ENCODE measurements around the gene STK25.
"Not testable (repeated sequence)": the region's sequence is repeated elsewhere in the genome, so short reads cannot be mapped to it uniquely, and the experiment has no call there.

The STK25 gene

GRCh38 chr2:241514986-241515737, 6.8 kb upstream of the STK25 start:
- Histone ChIP-seq H3K27ac (peak overlapping the region in 1 of 21 experiments; percentile 27), H3K4me3 (no peak overlapping the region)

- no peak overlapping the region for H3K27ac ChIP-seq
- H3K4me3 ChIP-seq: no peak overlapping the region
Measured at GRCh38 chr2:241514553-241514952, 6.2 kb upstream of the STK25 start.

DNA sequence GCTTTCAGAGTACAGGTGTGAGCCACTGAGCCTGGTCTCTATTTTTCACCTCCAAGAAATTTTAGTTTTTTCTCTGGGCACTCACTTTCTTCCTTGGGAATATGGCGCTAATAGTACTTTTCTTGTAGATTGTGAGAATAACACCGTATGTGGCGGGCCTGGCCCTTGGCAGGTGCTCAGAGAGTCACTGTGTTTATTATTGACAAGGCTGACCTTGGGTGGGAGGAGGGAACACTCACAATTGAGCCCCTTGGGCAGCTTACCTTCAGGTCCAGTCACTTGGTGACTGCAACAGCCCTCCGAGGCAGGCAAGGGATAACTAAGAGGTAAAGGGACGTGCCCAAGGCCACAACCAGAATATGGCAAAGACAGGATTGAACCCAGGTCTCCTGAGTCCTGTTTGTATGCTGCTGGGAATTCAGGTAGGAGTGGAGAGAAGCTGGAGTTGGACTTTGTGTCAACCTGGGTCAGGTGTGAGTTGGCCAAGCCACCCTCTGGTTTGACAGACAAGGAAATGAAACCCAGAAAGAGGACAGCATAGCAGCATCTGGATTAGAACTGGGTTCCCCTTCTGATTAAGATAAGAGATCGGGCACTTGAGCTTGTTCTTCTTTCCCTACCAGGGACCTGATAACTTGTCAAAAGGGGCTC, 2.8 kb upstream of the STK25 start:
- no peak overlapping the region for H3K4me3 ChIP-seq
- no peak overlapping the region for H3K27ac ChIP-seq

DNA sequence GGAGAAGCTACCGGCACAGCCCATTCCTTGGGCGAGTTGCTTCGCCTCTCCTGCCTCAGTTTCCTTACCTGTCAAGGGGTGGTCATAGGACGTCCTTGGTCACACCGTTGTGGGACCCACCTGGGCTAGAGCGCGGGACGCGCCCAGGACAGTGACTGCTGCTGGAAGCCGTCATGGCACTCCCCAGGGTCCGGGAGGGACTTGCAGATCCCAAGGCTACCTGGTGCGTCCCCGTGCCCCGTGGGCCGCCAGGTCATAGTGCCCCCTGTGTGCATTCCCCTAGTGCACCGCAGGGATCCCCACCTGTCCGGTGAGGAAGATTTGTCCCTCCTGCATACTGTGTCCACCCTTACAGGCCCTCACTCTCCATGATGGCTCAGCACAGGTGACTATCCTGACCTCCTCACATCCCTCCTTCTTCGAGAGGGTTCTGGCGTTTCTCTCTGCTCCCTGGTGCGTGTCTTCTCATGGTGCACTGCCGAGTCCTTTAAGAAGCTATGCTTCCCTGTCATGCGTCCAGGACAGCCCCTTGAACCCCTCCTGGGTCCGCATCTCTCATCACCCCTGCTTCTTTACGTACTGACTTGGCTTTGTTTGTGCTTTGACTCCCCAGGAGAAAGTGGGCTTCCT, 886 bp upstream of the STK25 start:
- Histone ChIP-seq H3K27ac (peak overlapping the region; percentile 65 to 97 (median 91)), H3K4me3 (peak overlapping the region; percentile 63 to 99 (median 90))

GRCh38 chr2:241507430-241508239, 749 bp downstream of the STK25 start:
- Histone ChIP-seq H3K4me3 (peak overlapping the region; percentile 63 to 99 (median 90)), H3K27ac (peak overlapping the region; percentile 68 to 97 (median 92))

DNA sequence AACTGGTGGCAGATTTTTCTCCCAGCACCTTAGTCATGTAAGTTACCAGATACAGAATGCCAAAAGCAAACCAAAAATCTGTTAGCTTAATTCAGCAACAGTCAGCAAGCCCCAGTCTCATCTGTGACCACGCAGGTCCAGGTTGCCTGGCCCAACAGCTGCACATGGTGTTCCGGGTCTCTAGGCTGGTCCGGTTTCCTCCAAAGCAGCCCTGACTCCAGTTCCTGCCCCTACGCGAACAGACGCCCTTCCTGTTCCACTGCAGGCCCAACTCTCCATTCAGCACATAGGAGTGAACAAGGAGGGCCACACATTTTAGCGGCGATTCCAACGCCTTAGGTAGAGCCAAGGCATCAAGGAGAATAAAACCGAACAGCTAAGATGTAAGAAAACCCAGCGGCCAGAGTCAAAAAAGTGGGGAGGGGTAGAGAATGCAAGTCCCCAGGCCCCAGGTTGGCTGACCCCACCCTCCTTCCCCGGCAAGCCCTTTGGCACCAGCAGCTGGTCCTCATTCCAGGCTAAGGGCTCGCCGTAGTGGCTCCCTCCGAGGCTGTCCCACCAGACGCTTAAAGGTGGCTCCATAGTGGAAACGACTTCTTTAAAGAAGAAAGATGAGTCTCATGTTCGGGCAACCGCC, 1.5 kb downstream of the STK25 start:
- H3K27ac ChIP-seq: peak overlapping the region in 12 of 21 experiments; percentile 80 to 97 (median 94)
- peak overlapping the region; percentile 63 to 99 (median 90) for H3K4me3 ChIP-seq

DNA sequence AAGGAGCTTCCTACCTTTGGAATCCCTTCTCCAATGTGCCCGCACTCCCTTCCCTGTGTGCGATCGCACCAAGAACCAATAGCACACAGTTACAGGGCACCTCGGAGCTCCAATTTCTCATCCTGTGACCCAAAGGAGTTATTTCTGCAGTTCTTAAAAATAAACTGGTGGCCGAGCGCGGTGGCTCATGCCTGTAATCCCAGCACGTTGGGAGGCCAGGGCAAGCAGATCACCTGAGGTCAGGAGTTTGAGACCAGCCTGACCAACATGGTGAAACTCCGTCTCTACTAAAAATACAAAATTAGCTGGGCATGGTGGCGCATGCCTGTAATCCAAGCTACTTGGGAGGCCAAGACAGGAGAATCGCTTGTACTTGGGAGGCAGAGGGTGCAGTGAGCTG, 2.1 kb downstream of the STK25 start:
- not testable (repeated sequence) for H3K27ac ChIP-seq, H3K4me3 ChIP-seq

GRCh38 chr2:241505781-241506201, 2.6 kb downstream of the STK25 start:
- Histone ChIP-seq H3K4me3 (no peak overlapping the region), H3K27ac (no peak overlapping the region)

- H3K4me3 ChIP-seq: no peak overlapping the region
- H3K27ac ChIP-seq: no peak overlapping the region
Measured at GRCh38 chr2:241505086-241505780, 3.2 kb downstream of the STK25 start.

DNA sequence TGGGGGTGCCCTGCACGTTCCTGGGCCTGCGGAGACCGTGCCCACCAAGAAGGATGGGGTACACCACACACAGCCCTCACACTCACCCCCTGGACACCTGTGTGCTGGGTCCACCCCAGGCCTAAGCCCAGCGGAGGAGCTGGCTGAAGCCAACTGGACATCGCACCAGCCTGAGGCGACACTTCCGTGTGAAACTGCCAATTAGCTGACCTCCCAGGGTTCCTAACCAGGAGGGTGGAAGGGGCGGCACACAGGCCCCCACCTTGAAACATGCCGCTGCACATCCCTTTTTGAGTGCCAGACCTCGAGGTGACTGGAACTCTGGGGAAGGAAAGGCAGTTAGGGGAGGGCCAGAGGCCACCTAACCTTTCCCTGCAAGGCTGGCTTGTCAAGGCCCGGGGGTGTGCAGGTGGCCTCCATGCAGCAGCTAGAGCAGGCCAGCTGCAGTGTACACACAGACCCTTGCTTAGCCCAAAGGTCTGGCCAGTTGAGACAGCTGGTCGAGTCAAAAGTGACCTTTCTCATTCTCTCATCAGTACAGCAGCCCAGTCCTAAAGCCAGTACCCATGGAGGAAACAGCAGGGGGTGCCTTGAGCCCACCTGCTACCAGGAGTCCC, 4.5 kb downstream of the STK25 start:
- Histone ChIP-seq H3K4me3 (no peak overlapping the region), H3K27ac (no peak overlapping the region)

- H3K27ac ChIP-seq: no peak overlapping the region
- H3K4me3 ChIP-seq: no peak overlapping the region
Measured at GRCh38 chr2:241502281-241502680, 6.1 kb downstream of the STK25 start.

DNA sequence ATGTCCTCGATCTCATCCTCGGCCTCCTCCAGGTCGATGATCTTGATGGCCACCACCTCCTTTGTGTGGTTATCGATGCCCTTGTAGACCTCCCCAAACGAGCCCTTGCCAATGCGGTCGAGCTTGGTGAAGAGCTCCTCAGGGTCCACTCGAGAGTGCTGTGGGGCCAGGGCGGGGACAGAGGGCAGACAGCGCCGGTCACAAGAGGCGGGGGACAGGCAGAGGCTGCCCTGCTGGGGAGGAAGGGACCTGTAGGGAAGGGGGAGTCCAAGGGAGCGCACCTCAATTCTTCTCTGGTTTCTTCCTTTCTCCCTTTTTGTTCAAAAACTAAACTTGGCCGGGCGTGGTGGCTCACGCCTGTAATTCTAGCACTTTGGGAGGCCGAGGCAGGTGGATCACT, 6.8 kb downstream of the STK25 start:
- Histone ChIP-seq H3K27ac (no peak overlapping the region), H3K4me3 (no peak overlapping the region)

GRCh38 chr2:241501099-241501541, 7.3 kb downstream of the STK25 start:
- no peak overlapping the region for H3K4me3 ChIP-seq
- H3K27ac ChIP-seq: no peak overlapping the region

- Histone ChIP-seq H3K27ac (no peak overlapping the region), H3K4me3 (no peak overlapping the region)
Measured at GRCh38 chr2:241500431-241500975, 7.9 kb downstream of the STK25 start.

DNA sequence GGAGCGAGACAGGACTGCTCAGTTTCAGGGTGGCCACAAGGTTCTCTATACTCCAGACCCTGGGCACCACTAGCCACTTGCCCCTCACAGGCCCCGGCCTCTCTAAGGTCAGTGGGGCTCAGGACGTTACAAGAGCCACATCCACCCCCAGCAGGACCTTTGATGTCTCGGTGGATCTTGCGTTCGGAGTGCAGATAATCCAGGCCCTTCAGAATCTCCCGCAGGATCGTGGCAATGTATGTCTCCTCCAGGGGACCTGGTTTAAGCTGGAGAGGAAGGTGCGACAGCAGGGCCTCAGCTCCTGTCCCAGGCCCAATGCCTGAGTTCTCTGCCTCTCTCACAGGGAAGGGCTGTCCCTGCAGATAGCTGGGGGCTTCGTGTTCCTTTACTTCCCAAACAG, 8.4 kb downstream of the STK25 start:
- Histone ChIP-seq H3K27ac (no peak overlapping the region), H3K4me3 (no peak overlapping the region)

DNA sequence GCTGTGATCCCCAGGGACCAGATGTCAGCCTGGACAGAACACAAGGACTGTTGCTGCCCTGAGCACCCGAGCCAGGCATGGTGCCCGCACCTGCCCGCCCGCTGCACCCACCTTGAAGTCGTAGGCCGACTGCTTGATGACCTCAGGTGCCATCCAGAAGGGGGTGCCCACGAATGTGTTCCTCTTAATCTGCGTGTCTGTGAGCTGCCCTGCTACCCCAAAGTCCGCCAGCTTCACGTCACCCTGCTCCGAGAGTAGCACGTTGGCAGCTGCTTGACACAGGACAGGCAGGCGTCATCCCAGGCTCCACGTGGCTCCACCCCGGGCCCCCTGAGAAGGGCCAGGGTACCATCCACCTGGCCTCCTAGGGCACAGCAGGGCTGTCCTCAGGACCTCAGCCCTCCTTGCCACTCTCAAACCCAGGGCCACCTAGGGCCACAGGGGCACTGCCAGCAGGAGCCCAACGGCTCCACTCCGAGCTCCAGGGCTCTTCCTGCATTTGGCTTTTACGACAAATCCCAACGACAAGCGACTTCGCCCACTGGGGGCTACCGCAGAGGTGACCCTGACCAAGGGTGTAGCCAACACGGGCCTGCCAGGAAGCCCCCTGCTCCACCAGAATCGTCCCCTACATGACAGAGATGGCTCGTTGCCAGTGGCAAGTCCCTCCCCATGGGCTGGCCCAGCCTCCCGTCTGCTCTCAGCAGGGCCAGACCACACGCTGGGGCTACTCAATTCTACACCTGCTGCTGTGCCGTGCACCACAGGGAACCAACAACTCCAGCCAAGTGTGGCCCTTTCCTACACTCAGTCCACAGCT, 9.0 kb downstream of the STK25 start:
- H3K4me3 ChIP-seq: no peak overlapping the region
- no peak overlapping the region for H3K27ac ChIP-seq

All from skin epidermis (tissue), 12 donors.